SJCRH30 (cell line): ENCODE results near the gene TIMD4. TPM values are rescaled to one million over a fixed set of nuclear protein-coding genes. Genes with fewer than 3 reads are reported as not detected.
A peak's percentile ranks its signal among the peaks of the same experiment; 100 is the strongest.
"Not testable (repeated sequence)": the region's sequence is repeated elsewhere in the genome, so short reads cannot be mapped to it uniquely, and the experiment has no call there.

ENCODE experiments used
- DNase-seq, 2 experiments: peaks; one replicate each; pipeline ENCODE4 v3.0.0-alpha.2; 2015 to 2020
- H3K27ac ChIP-seq: fragments of 250-450 bp; sonication (Bioruptor Pico); 2 replicates; pipeline ENCODE4 v1.5.1; 2020; ENCODE audit warnings: mild to moderate bottlenecking, moderate library complexity
- H3K27me3 ChIP-seq: fragments of 250-450 bp; sonication (Bioruptor Pico); 2 replicates; pipeline ENCODE4 v1.5.1; 2020; ENCODE audit warnings: mild to moderate bottlenecking, moderate library complexity
- H3K36me3 ChIP-seq: fragments of 250-450 bp; sonication (Bioruptor Pico); 2 replicates; pipeline ENCODE4 v1.5.1; 2020; ENCODE audit warnings: mild to moderate bottlenecking, moderate library complexity
- H3K4me1 ChIP-seq: fragments of 250-450 bp; sonication (Bioruptor Pico); 2 replicates; pipeline ENCODE4 v1.5.1; 2020; ENCODE audit warnings: mild to moderate bottlenecking, moderate library complexity
- H3K4me3 ChIP-seq: fragments of 250-450 bp; sonication (Bioruptor Pico); 2 replicates; pipeline ENCODE4 v1.5.1; 2020; ENCODE audit warnings: mild to moderate bottlenecking, moderate library complexity
- H3K9me3 ChIP-seq: fragments of 250-450 bp; sonication (Bioruptor Pico); replicated peaks from 2 replicates; pipeline ENCODE4 v1.5.1; 2020; ENCODE audit warnings: mild to moderate bottlenecking, moderate library complexity
- total RNA-seq: library from RNA; depleted of rRNA; stranded (reverse); fragments of >200 nt; shearing (Covaris generic); gene quantifications from 2 replicates; pipeline ENCODE4 v1.2.3, GENCODE V29; 2014

The TIMD4 gene
- total RNA-seq, 1 experiment from 2014 or later: not detected

GRCh38 chr5:156940462-156940861 is 22.6 kb downstream of the TIMD4 start:
- H3K9me3 ChIP-seq, H3K36me3 ChIP-seq, H3K4me3 ChIP-seq, DNase-seq, H3K4me1 ChIP-seq, H3K27ac ChIP-seq, H3K27me3 ChIP-seq: not testable (repeated sequence)

DNA sequence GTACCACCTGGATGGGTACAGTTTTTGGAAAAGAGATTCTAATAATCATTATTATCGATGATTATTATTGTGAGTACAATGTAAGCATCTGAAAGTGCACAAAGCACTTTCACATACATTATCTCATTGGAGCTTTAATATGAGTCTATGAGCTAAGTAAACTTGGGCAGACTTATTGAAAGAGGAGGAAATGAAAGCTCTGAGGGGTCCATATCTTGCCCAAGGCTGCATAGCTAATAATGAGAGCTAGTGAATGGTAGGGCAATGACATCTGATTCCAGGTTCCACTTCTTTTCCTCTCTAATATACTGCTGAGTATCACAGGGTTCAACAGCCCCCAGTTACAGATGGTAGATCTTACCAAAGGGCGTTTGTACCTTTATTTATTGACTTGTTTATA is 26.1 kb downstream of the TIMD4 start:
- no peak overlapping the region for H3K27ac ChIP-seq
- no peaks in the 10 kb centered on the region for H3K9me3 ChIP-seq
- H3K4me1 ChIP-seq: no peaks in the 10 kb centered on the region
- no peak for DNase-seq
- no peaks in the 10 kb centered on the region for H3K27me3 ChIP-seq
- H3K36me3 ChIP-seq: no peaks in the 10 kb centered on the region
- H3K4me3 ChIP-seq: no peak overlapping the region

GRCh38 chr5:156934450-156935211 is 28.4 kb downstream of the TIMD4 start:
- Histone ChIP-seq H3K4me3 (no peak overlapping the region), H3K4me1 (no peaks in the 10 kb centered on the region), H3K27ac (no peak overlapping the region), H3K9me3 (no peaks in the 10 kb centered on the region), H3K27me3 (no peaks in the 10 kb centered on the region), H3K36me3 (no peaks in the 10 kb centered on the region)
- peak in 1 of 2 experiments; percentile 45 for DNase-seq

GRCh38 chr5:156929366-156929948 is 33.6 kb downstream of the TIMD4 start:
- H3K36me3 ChIP-seq: no peaks in the 10 kb centered on the region
- H3K4me1 ChIP-seq: no peaks in the 10 kb centered on the region
- H3K27ac ChIP-seq: no peak overlapping the region
- no peak for DNase-seq
- no peak overlapping the region for H3K4me3 ChIP-seq
- H3K9me3 ChIP-seq: no peaks in the 10 kb centered on the region
- no peaks in the 10 kb centered on the region for H3K27me3 ChIP-seq

GRCh38 chr5:156927545-156927944 is 35.5 kb downstream of the TIMD4 start:
- Histone ChIP-seq H3K27me3 (no peaks in the 10 kb centered on the region), H3K9me3 (no peaks in the 10 kb centered on the region), H3K4me1 (no peaks in the 10 kb centered on the region), H3K4me3 (no peak overlapping the region), H3K27ac (no peak overlapping the region), H3K36me3 (no peaks in the 10 kb centered on the region)
- DNase-seq: no peak

DNA sequence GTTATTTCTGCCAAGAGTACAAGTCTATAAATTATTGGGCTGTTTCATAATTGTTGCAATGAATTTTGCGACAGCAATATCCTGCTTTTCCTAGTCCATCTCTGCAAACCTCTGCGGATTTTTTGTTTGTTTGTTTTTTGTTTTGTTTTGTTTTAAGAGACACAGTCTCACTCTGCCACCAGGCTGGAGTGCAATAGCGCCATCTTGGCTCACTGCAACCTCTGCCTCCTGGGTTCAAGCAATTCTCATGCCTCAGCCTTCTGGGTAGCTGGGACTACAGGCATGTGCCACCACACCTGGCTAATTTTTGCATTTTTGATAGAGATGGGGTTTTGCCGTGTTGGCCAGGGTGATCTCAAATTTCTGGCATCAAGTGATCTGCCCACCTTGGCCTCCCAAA is 37.3 kb downstream of the TIMD4 start:
- H3K36me3 ChIP-seq, DNase-seq, H3K27ac ChIP-seq, H3K9me3 ChIP-seq, H3K4me3 ChIP-seq, H3K4me1 ChIP-seq, H3K27me3 ChIP-seq: not testable (repeated sequence)

DNA sequence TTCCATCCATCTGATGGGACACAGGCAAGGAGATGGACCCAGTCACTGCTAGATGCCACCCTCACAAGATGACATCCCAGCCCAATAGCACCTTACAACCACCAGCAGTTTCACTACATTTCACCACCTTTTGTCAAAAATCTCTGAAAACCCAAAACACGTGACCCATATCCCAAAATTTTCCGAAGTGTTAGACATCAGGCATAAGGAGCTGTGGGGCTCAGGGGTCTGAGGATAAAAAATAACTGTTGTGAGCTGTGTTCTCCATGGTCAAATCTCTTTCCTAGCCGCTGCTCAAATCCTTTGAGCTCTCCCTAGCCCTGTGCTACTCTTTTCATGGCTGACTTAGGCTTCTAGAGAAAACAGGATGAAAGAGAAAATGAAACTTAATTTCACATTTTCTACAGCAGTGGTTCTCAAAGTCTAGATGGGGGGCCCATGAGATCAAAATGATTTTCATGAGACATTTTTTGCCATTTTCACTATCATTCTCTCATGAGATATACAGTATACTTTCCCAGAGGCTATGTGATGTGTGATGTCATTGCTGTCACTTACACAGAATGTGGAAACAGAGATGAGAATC is 40.7 kb downstream of the TIMD4 start:
- H3K9me3 ChIP-seq: no peaks in the 10 kb centered on the region
- DNase-seq: no peak

GRCh38 chr5:156920861-156921431 is 42.1 kb downstream of the TIMD4 start:
- H3K27ac ChIP-seq: no peak overlapping the region
- no peaks in the 10 kb centered on the region for H3K4me1 ChIP-seq
- H3K27me3 ChIP-seq: no peaks in the 10 kb centered on the region
- no peaks in the 10 kb centered on the region for H3K36me3 ChIP-seq
- no peak for DNase-seq
- no peak overlapping the region for H3K4me3 ChIP-seq
- H3K9me3 ChIP-seq: no peaks in the 10 kb centered on the region

More for the DNA sequence above, 40.7 kb downstream of the TIMD4 start:
- H3K27me3 ChIP-seq: no peaks in the 10 kb centered on the region
- H3K27ac ChIP-seq: no peak overlapping the region
- H3K4me1 ChIP-seq: no peaks in the 10 kb centered on the region
- H3K36me3 ChIP-seq: no peaks in the 10 kb centered on the region
- H3K4me3 ChIP-seq: no peak overlapping the region

DNA sequence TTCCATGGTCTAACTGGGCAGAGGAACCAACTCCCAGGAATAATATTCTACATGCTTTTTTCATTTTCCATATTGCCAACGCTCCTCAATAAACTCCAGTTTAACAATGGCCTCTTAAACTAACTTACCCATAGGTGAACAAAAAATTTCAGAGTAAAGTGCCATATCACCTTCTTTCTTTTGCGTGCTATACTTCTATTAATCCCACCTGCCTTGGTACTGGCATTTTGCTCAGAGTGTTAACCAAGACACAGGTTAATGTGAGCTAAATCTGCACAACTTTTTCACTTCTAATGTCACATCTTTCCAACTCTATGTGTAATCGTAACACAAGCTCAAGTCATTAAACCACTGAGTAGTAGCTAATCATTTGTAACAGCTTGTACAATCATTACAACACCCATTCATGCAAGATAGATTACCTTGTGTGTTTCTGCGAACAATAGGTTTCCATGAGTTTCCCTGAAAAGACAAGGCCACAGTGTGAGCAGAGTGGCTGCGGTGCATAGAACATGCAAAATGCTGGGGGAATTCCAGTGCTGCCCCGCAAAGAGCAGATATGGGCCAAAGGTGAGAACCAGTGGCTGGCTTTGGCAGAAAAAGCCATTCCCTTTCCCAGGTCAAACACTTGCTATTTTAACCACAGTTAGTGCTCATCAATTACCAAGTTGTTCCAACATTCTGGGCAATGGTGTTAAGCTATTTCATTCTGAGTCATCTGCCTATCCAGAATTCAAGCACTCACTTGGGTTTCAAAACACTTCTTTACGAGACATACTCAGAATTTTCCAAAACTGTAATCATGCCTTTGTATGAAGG is 42.8 kb downstream of the TIMD4 start:
- Histone ChIP-seq H3K4me1 (no peaks in the 10 kb centered on the region), H3K27me3 (no peaks in the 10 kb centered on the region), H3K36me3 (no peaks in the 10 kb centered on the region), H3K27ac (no peak overlapping the region), H3K9me3 (no peaks in the 10 kb centered on the region), H3K4me3 (no peak overlapping the region)
- DNase-seq: no peak

DNA sequence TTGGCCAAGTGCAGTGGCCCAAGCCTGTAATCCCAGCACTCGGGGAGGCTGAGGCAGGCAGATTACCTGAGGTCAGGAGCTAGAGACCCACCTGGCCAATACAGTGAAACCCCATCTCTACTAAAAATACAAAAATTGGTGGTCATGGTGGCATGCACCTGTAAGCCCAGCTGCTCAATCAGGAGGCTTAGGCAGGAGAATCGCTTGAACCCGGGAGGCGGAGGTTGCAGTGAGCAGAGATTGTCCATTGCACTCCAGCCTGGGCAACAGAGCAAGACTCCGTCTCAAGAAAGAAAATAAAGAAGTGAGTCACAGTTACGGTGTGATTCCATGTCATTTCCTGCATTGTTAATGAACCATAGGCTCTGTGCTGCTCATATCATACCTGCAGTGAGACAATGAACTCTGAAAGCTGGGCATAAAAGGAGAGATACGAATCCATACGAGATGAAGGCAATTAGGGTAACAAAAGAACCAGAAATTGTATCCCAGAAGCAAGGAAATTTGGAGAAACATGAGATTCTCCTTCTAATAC is 44.6 kb downstream of the TIMD4 start:
- Histone ChIP-seq H3K9me3 (no peaks in the 10 kb centered on the region), H3K27ac (no peak overlapping the region), H3K27me3 (no peaks in the 10 kb centered on the region), H3K4me1 (no peaks in the 10 kb centered on the region), H3K36me3 (no peaks in the 10 kb centered on the region), H3K4me3 (no peak overlapping the region)
- DNase-seq: no peak

GRCh38 chr5:156914371-156914737 is 48.7 kb downstream of the TIMD4 start:
- no peak for DNase-seq

GRCh38 chr5:156913719-156914370 is 49.2 kb downstream of the TIMD4 start:
- H3K36me3 ChIP-seq: no peaks in the 10 kb centered on the region
- DNase-seq: peak in 1 of 2 experiments; percentile 9
- H3K4me3 ChIP-seq: no peak overlapping the region
- no peaks in the 10 kb centered on the region for H3K9me3 ChIP-seq
- H3K27me3 ChIP-seq: no peaks in the 10 kb centered on the region
- no peak overlapping the region for H3K27ac ChIP-seq
- no peaks in the 10 kb centered on the region for H3K4me1 ChIP-seq

More at GRCh38 chr5:156914371-156914737, 48.7 kb downstream of the TIMD4 start:
- H3K27me3 ChIP-seq: no peaks in the 10 kb centered on the region
- H3K36me3 ChIP-seq: no peaks in the 10 kb centered on the region
- H3K4me3 ChIP-seq: no peak overlapping the region
- H3K4me1 ChIP-seq: no peaks in the 10 kb centered on the region
- no peak overlapping the region for H3K27ac ChIP-seq
- no peaks in the 10 kb centered on the region for H3K9me3 ChIP-seq

GRCh38 chr5:156913355-156913718 is 49.7 kb downstream of the TIMD4 start:
- H3K36me3 ChIP-seq: no peaks in the 10 kb centered on the region

GRCh38 chr5:156912869-156913268 is 50.2 kb downstream of the TIMD4 start:
- no peak overlapping the region for H3K4me3 ChIP-seq
- no peaks in the 10 kb centered on the region for H3K9me3 ChIP-seq
- no peaks in the 10 kb centered on the region for H3K27me3 ChIP-seq
- H3K4me1 ChIP-seq: no peaks in the 10 kb centered on the region
- no peak for DNase-seq
- H3K27ac ChIP-seq: no peak overlapping the region
- H3K36me3 ChIP-seq: no peaks in the 10 kb centered on the region

More at GRCh38 chr5:156913355-156913718, 49.7 kb downstream of the TIMD4 start:
- no peaks in the 10 kb centered on the region for H3K9me3 ChIP-seq
- no peak overlapping the region for H3K27ac ChIP-seq
- no peaks in the 10 kb centered on the region for H3K27me3 ChIP-seq
- H3K4me3 ChIP-seq: no peak overlapping the region
- no peaks in the 10 kb centered on the region for H3K4me1 ChIP-seq
- DNase-seq: no peak
